IPS-20b (cell line): ENCODE data around the gene CDC42BPA.

Experiments used
- H3K27ac ChIP-seq: one replicate; pipeline ENCODE4 v1.5.1; 2013; ENCODE audit warnings: low read length
- H3K27me3 ChIP-seq: 2 replicates; pipeline ENCODE4 v1.6.1; 2013; ENCODE audit warnings: mild to moderate bottlenecking, low read length, inconsistent platforms; ENCODE audit not compliant: insufficient read depth
- H3K36me3 ChIP-seq: 2 replicates; pipeline ENCODE4 v1.6.1; 2013; ENCODE audit warnings: low read depth, mild to moderate bottlenecking, inconsistent platforms, low read length, moderate library complexity; ENCODE audit not compliant: insufficient read depth
- H3K4me1 ChIP-seq: 2 replicates; pipeline ENCODE4 v1.6.1; 2013; ENCODE audit warnings: mild to moderate bottlenecking, control low read depth, inconsistent platforms, low read length, moderate library complexity; ENCODE audit not compliant: insufficient read depth
- H3K4me3 ChIP-seq: 2 replicates; pipeline ENCODE4 v1.5.1; 2013; ENCODE audit warnings: mild to moderate bottlenecking, low read length, inconsistent platforms
- H3K9ac ChIP-seq: 2 replicates; pipeline ENCODE4 v1.6.1; 2013; ENCODE audit warnings: low read depth, mild to moderate bottlenecking, inconsistent platforms, low read length, moderate library complexity
- H3K9me3 ChIP-seq: 2 replicates; pipeline ENCODE4 v1.6.1; 2013; ENCODE audit warnings: mild to moderate bottlenecking, low read depth, low read length, inconsistent platforms; ENCODE audit not compliant: insufficient read depth

The CDC42BPA gene

DNA sequence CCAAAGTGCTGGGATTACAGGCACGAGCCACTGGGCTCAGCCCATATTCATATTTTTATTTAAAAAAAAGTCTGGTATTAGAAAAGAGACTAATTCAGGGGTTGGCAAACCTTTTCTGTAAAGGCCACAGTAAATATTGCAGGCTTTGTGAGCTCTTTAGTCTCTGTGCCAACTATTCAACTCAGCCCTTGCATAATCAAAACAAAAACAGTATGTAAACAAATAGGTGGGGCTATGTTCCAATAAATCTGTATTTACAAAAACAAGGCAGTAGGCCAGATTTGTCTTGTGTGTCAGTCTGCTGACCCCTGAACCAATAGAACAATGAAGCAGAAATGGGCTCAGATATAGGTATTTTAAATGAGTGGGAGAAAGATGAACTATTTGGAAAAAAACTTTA, 49.3 kb downstream of the CDC42BPA start:
- no peaks in the 10 kb centered on the region for H3K36me3 ChIP-seq
- H3K4me1 ChIP-seq, result 0 out of 2 replicates have a peak, but pooled peaks cover 3% of the 10 kb centered on the region
- no peak overlapping the region for H3K9ac ChIP-seq
- H3K27me3 ChIP-seq, result no peaks in the 10 kb centered on the region
- no peaks in the 10 kb centered on the region for H3K9me3 ChIP-seq
- H3K4me3 ChIP-seq, result no peak overlapping the region
- no peak overlapping the region for H3K27ac ChIP-seq

DNA sequence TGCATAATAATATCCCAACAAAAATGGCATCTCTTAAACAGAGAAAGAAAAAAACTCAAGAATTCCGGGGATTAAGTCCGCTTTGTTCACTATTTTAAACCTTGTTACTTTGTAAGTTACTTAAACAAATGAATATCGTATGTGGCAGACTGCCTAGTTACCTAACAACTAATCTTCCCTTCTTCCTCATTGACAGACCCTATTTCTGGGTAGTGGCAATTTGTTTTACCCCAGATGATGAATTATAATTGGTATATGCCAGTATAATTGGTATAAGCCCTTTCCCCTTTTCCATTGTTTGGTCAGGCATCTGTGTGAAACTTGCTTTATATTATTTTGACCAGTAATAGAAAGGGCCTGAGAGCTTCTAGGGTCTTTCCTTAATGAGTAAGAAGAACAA, 52.4 kb downstream of the CDC42BPA start:
- H3K27ac ChIP-seq, result no peak overlapping the region
- H3K27me3 ChIP-seq, result no peaks in the 10 kb centered on the region
- H3K4me3 ChIP-seq, result no peak overlapping the region

DNA sequence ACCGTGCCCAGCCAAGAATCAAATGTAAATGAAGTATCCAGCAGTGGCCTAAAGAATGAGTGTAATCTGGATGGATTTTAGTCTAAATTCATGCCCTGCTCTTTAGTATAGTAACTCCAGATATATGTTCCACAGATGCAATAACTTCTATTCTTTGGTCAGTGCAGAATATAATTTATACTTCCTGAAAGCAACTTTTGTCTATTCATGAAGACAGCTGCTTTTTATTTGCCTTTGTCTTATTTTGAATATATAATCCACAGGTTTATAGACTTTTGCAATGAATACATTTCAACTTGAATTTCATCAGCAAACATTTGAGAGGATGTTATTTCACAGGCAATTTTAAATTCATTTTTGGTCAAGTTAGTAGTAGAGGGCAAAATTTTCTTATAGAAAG, 54.4 kb downstream of the CDC42BPA start:
- H3K27me3 ChIP-seq, result no peaks in the 10 kb centered on the region
- no peaks in the 10 kb centered on the region for H3K36me3 ChIP-seq
- H3K4me3 ChIP-seq, result no peak overlapping the region
- peaks cover 12% of the 10 kb centered on the region; the same call in 1 of the 2 replicates for H3K4me1 ChIP-seq
- H3K9ac ChIP-seq, result no peak overlapping the region
- H3K27ac ChIP-seq, result no peak overlapping the region
- H3K9me3 ChIP-seq, result no peaks in the 10 kb centered on the region

More for the DNA sequence above, 52.4 kb downstream of the CDC42BPA start:
- H3K9ac ChIP-seq, result no peak overlapping the region
- H3K36me3 ChIP-seq, result no peaks in the 10 kb centered on the region
- 0 out of 2 replicates have a peak, but pooled peaks cover 3% of the 10 kb centered on the region for H3K4me1 ChIP-seq
- no peaks in the 10 kb centered on the region for H3K9me3 ChIP-seq

DNA sequence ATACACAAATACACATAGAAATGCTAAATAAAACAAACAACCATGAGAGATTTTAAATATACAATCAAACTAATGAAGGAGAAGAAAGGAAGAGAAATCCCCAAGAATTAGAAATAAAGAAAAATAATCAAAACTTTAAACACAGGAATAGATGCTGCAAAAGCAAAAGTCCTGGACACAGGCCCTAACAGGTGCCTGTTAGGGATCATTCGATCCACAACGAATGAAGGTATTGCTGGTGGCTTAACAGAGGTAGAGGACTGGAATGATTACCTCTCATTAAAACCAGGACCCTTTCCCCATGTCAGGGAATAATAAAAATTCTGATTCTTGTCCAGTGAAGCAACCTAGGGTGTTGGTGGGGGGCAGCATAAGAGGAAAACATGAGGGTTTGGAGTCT, 56.8 kb downstream of the CDC42BPA start:
- no peak overlapping the region for H3K27ac ChIP-seq
- no peaks in the 10 kb centered on the region for H3K36me3 ChIP-seq
- no peak overlapping the region for H3K9ac ChIP-seq
- H3K4me1 ChIP-seq, result peaks cover 13% of the 10 kb centered on the region; the same call in 1 of the 2 replicates
- H3K9me3 ChIP-seq, result no peaks in the 10 kb centered on the region
- no peak overlapping the region for H3K4me3 ChIP-seq
- H3K27me3 ChIP-seq, result no peaks in the 10 kb centered on the region

DNA sequence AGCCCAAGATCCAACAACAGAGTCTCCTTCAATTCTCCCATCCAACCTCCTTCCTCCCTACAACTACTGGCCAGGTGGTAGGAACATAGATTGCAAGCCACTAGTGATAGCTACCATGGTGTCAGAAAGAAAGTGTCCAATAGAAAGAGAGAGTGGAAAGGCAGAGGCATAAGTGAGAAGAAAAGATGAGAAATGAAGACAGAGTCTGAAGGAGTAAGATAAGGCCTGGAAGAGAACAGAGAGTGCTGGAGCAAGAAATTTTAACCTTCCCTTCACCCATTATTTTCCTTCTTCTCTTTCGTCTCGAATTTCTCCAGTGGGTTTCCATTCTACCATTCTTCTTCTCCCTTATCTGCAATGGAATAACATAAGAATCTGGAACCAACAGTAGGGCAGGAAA, 57.9 kb downstream of the CDC42BPA start:
- H3K9ac ChIP-seq, result no peak overlapping the region
- H3K4me3 ChIP-seq, result no peak overlapping the region
- no peaks in the 10 kb centered on the region for H3K27me3 ChIP-seq
- no peak overlapping the region for H3K27ac ChIP-seq
- H3K4me1 ChIP-seq, result peaks cover 13% of the 10 kb centered on the region; the same call in 1 of the 2 replicates
- H3K36me3 ChIP-seq, result no peaks in the 10 kb centered on the region
- no peaks in the 10 kb centered on the region for H3K9me3 ChIP-seq

DNA sequence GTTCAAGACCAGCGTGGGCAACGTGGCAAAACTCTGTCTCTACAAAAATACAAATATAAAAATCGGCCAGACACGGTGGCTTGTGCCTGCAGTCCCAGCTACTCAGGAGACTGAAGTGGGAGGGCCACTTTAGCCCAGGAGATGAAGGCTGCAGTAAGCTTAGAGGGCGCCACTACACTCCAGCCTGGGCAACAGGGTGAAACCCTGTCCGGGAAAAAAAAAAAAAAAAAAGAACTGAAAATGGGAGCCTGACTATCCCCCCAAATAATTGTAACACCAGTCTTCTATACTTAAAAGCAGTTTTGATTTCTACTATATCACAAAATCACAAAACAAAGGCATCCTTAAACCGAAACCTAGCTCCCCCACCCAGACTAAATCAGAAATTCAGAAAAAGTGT, 60.3 kb downstream of the CDC42BPA start:
- H3K27ac ChIP-seq, result no peak overlapping the region

DNA sequence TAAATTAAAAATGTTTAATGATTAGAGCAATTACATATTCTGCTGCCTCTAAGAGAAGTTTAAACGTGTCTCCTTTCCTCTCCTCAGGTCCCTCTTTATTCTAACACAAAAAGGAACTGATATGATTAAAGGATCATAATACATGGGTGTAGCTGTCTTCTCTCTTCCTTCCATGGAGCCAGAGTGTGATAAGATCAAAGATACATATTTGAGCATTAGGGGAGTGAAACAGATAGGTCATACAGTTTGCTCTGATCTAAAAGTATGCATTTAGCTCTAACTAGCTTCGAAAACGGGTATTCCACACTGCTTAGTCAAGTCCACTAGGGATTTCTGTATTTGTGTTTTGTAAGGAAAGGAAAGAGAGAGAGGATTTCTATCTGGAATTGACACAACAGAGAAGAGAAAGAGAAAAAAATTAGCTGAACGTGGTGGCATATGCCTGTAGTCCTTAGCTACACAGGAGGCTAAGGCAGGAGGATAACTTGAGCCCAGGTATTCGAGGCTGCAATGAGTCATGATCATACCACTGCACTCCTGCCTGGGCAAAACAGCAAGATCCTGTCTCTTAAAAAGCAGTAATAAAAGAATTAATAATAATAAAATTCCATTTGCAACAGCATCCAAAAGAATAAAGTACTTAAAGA, 63.1 kb downstream of the CDC42BPA start:
- no peak overlapping the region for H3K4me3 ChIP-seq
- peaks cover 8% of the 10 kb centered on the region; the same call in 1 of the 2 replicates for H3K4me1 ChIP-seq
- H3K9me3 ChIP-seq, result no peaks in the 10 kb centered on the region
- no peaks in the 10 kb centered on the region for H3K36me3 ChIP-seq
- H3K9ac ChIP-seq, result no peak overlapping the region
- H3K27ac ChIP-seq, result no peak overlapping the region
- H3K27me3 ChIP-seq, result no peaks in the 10 kb centered on the region

More for the DNA sequence above, 60.3 kb downstream of the CDC42BPA start:
- no peaks in the 10 kb centered on the region for H3K9me3 ChIP-seq
- peaks cover 13% of the 10 kb centered on the region; the same call in 1 of the 2 replicates for H3K4me1 ChIP-seq
- H3K9ac ChIP-seq, result no peak overlapping the region
- no peak overlapping the region for H3K4me3 ChIP-seq
- H3K36me3 ChIP-seq, result no peaks in the 10 kb centered on the region
- no peaks in the 10 kb centered on the region for H3K27me3 ChIP-seq

DNA sequence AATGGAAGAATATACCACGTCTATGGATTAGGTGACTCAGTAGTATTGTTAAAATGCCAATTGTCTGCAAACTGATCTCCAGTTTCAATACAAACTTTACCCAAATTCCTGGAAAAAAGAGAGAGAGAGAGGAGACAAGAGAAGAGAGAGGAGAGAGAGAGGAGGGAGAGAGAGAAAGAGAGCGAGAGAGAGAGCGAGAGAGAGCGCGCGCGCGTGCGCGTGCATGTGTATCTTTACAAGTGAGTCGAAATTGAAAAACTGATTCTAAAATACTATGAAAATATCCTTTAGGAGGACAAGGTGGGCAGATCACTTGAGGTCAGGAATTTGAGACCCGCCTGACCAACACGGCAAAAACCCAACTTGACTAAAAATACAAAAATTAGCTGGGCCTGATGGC, 65.2 kb downstream of the CDC42BPA start:
- no peaks in the 10 kb centered on the region for H3K4me1 ChIP-seq
- H3K36me3 ChIP-seq, result no peaks in the 10 kb centered on the region
- H3K4me3 ChIP-seq, result no peak overlapping the region
- H3K27me3 ChIP-seq, result no peaks in the 10 kb centered on the region
- H3K27ac ChIP-seq, result no peak overlapping the region
- H3K9ac ChIP-seq, result no peak overlapping the region
- no peaks in the 10 kb centered on the region for H3K9me3 ChIP-seq

DNA sequence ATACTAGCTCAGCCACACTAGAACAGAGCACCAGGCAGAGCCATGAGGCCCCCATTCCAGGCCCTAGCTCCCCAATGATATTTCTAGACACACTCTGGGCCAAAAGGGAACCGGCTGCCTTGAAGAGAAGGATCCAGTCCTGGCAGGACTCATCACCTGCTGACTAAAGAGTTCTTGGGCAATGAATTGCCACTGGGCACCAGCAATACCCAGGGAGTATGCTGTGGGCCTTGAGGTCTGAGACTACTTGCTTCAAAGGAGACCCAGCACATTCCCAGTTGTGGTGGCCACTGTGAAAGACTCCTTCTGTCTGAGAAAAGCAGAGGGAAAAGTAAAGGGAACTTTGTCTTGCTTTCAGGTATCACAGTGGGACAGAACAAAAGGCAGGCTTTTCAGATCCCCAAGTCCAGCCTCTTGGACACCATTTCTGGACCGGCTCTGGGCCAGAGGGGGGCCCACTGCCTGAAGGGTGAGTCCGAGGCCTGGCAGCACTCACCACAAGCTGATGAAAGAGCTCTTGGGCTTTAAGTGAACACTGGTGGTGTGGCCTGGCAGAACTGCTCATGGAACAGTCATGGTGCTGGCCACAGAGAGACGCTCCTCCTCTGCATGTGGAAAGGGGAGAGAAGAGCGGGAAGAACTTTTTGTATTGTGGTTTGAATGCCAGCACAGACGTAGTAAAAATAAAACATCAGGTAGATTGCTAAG, 72.5 kb downstream of the CDC42BPA start:
- Histone ChIP-seq H3K9ac (no peak overlapping the region), H3K4me3 (no peak overlapping the region), H3K9me3 (no peaks in the 10 kb centered on the region), H3K27me3 (no peaks in the 10 kb centered on the region), H3K27ac (no peak overlapping the region), H3K4me1 (0 out of 2 replicates have a peak, but pooled peaks cover 4% of the 10 kb centered on the region), H3K36me3 (no peaks in the 10 kb centered on the region)

DNA sequence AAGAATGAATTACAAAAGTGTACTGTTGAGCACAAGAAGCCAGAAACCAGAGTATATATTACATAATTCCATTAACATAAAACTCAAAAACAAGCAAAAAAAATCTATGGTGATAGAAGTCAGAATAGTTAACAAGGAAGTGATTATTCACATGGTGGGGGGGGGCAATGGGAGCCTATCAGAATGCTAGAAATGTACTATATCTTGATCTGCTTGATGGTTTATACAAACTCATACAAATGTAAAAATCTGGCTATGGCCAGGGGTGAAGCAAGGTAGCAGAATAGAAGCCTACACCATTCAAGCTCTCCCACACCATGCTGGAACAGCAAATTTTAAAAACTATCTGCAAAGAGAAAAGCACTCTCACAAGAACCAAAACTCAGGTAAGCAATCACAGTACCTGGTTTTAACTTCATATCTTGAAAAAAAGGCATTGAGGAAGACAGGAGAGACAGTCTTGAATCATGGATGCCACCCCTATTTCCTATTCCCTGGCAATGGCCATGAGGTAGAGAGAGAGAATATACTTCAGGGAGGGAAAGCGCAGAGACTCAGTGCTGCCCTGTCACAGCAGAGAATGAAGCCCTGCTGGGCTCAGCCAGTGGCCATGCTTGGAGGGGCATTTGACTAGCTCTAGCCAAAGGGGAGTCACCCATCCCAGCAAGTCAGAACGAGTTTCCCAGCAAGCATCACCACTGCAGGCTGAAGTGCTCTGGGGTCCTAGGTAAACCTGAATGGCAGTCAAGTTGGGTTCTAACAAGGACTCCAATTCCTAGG, 73.8 kb downstream of the CDC42BPA start:
- no peaks in the 10 kb centered on the region for H3K9me3 ChIP-seq
- no peaks in the 10 kb centered on the region for H3K36me3 ChIP-seq
- no peak overlapping the region for H3K27ac ChIP-seq
- H3K4me3 ChIP-seq, result no peak overlapping the region
- no peaks in the 10 kb centered on the region for H3K27me3 ChIP-seq
- no peak overlapping the region for H3K9ac ChIP-seq
- 0 out of 2 replicates have a peak, but pooled peaks cover 4% of the 10 kb centered on the region for H3K4me1 ChIP-seq

DNA sequence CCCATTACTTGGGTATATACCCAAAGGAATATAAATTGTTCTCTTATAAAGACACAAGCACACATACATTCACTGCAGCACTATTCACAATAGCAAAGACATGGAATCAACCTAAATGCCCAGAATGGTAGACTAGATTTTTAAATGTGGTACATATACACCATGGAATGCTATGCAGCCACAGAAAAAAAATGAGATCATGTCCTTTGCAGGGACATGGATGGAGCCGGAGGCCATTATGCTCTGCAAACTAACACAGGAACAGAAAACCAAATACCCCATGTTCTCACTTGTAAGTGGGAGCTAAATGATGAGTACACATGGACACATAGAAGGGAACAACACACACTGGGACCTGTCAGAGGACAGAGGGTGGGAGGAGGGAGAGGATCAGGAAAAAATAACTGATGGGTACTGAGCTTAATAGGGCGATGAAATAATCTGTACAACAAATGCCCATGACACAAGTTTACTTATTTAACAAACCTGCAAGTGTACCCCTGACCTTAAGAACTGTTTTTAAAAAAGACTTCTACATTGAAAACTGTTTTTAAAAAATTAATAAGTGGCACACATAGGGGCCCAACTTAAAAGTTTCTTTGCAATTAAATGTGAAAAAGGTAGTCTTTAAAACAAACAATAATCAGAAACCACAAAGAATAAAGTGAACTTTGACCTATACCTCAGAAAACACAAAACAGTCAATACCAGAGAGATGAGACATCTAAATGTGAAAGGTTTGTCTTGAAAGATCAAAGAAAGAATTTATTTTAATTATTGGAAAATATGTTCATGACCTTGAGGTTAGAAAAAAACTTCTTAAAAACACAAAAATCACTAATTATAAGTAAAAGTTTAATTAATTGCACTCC, 75.2 kb downstream of the CDC42BPA start:
- Histone ChIP-seq H3K4me1 (0 out of 2 replicates have a peak, but pooled peaks cover 4% of the 10 kb centered on the region), H3K4me3 (no peak overlapping the region), H3K36me3 (no peaks in the 10 kb centered on the region), H3K27me3 (no peaks in the 10 kb centered on the region), H3K9ac (no peak overlapping the region), H3K27ac (no peak overlapping the region), H3K9me3 (no peaks in the 10 kb centered on the region)
